ENCODE data around the gene FIGN.

DNA sequence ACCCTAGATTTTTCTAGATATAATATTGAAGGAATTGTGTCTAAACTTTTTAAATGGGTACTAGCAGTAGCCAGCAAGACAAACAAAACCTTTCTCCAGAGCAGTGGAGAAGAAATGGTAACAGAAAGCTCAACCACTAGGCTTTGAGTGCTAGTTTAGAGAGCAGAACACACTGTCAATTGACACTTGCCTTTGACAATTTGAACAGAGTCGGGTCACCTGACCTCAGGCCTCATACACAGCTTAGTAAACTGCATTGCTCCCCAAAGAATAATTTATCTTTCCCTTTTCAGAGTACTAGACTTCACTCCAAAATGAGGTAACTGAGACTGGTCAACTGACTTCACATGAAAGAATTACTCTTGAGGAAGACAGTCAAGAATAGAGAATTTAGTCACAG lies 48.6 kb downstream of the FIGN start:
- TF ChIP-seq, protein P1, sequence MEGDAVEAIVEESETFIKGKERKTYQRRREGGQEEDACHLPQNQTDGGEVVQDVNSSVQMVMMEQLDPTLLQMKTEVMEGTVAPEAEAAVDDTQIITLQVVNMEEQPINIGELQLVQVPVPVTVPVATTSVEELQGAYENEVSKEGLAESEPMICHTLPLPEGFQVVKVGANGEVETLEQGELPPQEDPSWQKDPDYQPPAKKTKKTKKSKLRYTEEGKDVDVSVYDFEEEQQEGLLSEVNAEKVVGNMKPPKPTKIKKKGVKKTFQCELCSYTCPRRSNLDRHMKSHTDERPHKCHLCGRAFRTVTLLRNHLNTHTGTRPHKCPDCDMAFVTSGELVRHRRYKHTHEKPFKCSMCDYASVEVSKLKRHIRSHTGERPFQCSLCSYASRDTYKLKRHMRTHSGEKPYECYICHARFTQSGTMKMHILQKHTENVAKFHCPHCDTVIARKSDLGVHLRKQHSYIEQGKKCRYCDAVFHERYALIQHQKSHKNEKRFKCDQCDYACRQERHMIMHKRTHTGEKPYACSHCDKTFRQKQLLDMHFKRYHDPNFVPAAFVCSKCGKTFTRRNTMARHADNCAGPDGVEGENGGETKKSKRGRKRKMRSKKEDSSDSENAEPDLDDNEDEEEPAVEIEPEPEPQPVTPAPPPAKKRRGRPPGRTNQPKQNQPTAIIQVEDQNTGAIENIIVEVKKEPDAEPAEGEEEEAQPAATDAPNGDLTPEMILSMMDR (IDR thresholded peaks at IDR 0.05; ENCODE audit: low read depth, low read length) = no peak
- no peak for TF ChIP-seq EZH2phosphoT487 (IDR thresholded peaks at IDR 0.05; ENCODE audit: low read depth)
